ENCODE data around the gene AGTPBP1. TPM values are rescaled to one million over a fixed set of nuclear protein-coding genes. Genes with fewer than 3 reads are reported as not detected.

The AGTPBP1 gene
- total RNA-seq, 1 donor, result 6.9 TPM

DNA sequence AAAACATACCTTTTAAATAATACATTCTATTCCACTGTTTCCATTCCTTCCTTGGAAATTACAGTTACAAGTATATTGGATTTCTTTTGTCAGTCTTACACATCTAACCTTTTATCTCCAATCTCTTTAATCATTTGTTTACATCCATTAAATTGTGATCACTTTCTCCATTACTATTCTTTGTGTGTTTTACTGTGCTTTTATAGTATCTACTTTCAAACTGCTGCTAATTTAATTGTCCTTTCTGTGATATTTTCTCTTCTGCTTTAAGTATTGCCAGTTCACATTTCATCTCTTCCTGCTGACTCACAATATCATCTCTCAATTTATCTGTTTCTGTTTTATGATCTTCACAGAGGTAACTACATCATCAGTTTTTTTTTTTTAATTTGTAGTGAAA, 39.6 kb downstream of the AGTPBP1 start:
- DNase-seq (ENCODE audit: low read depth), result no peak
- TF ChIP-seq CTCF (IDR thresholded peaks at IDR 0.05; ENCODE audit: insufficient read depth, low read depth, low read length), result no peak

DNA sequence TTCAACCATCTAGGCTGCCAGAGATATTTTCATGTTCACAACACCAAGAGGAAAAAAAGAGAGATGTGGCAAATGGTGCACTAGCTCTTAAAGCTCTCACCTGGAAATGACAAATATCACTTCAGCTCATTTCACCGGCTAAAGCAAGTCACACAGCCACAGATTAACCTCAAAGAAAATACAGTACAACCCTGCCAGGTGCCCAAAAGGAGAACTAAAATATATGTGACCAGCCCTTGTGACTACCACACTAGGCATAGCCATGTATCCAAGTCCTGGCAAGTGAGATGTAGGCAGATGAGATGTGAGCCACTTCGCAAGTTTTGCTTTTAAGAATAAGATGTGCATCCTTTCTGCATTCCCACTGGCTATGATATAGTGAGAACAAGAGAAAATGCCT, 41.4 kb downstream of the AGTPBP1 start:
- no peak for DNase-seq (ENCODE audit: low read depth)
- H3K4me3 ChIP-seq (ENCODE audit: low read depth, low read length), result no peak overlapping the region
- TF ChIP-seq CTCF (IDR thresholded peaks at IDR 0.05; ENCODE audit: insufficient read depth, low read depth, low read length), result no peak

More for the DNA sequence above, 39.6 kb downstream of the AGTPBP1 start:
- no peak overlapping the region for H3K4me3 ChIP-seq (ENCODE audit: low read depth, low read length)

DNA sequence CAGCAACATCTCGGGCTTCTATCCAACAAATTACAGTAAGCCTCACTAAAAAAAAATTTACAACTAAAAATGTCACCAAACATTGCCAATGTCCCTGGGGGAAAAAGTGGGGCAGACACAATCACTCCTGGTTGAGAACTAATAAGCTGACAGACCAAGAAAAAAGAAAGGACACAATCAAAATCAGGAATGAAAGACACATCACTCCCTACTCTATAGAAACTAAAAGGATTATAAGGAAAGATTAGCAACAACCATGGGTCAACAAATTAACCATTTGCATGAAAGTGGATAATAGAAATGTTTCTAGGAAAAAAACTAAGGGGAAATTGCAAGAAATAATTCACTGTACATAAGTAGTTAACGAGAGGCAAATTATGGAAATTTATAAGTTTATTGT, 53.4 kb downstream of the AGTPBP1 start:
- no peak for DNase-seq (ENCODE audit: low read depth)
- no peak for TF ChIP-seq CTCF (IDR thresholded peaks at IDR 0.05; ENCODE audit: insufficient read depth, low read depth, low read length)
- H3K4me3 ChIP-seq (ENCODE audit: low read depth, low read length), result no peak overlapping the region

DNA sequence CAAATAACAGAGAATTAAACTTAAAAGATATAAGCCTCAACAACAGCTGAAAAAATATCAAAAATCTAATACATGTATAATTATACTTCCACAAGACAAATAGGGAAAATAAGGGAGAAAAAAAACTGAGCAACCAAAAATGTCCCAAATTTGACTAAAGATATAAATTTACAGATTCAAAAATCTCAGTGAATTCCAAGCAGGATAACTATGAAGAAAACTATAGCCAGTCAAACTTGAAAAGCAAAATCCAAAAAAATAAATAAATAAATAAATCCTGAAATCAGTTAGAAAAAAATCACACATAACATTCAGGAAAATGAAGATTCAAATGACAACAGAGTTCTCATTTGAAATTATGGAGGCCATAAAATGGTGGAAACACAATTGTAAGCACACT, 56.7 kb downstream of the AGTPBP1 start:
- TF ChIP-seq CTCF (IDR thresholded peaks at IDR 0.05; ENCODE audit: insufficient read depth, low read depth, low read length), result no peak
- DNase-seq (ENCODE audit: low read depth), result no peak

GRCh38 chr9:85676790-85677189, 65.0 kb downstream of the AGTPBP1 start:
- DNase-seq (ENCODE audit: low read depth), result no peak

More for the DNA sequence above, 56.7 kb downstream of the AGTPBP1 start:
- no peak overlapping the region for H3K4me3 ChIP-seq (ENCODE audit: low read depth, low read length)

GRCh38 chr9:85667374-85667773, 74.4 kb downstream of the AGTPBP1 start:
- no peak overlapping the region for H3K4me3 ChIP-seq (ENCODE audit: low read depth, low read length)
- DNase-seq (ENCODE audit: low read depth), result no peak
- no peak for TF ChIP-seq CTCF (IDR thresholded peaks at IDR 0.05; ENCODE audit: insufficient read depth, low read depth, low read length)

More at GRCh38 chr9:85676790-85677189, 65.0 kb downstream of the AGTPBP1 start:
- no peak for TF ChIP-seq CTCF (IDR thresholded peaks at IDR 0.05; ENCODE audit: insufficient read depth, low read depth, low read length)
- H3K4me3 ChIP-seq (ENCODE audit: low read depth, low read length), result no peak overlapping the region

DNA sequence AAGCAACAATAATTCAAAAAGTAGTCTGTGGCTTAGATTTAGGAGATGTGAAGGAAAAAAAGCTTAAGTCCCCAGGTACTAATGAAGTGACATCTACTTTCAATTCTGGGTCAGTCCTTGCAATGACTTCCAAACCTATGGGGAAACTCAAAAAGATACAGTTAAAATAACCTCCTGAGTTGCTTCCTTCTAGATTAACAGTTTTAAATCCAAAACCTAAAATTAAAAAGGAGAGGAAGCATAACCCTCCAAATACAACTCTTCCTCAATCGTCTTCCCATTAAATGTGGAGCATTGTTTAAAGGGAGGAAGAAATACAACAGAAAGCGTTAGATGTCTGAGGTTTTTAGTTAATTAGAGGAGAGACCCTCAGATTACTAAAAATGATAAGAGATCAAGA, 75.7 kb downstream of the AGTPBP1 start:
- no peak for TF ChIP-seq CTCF (IDR thresholded peaks at IDR 0.05; ENCODE audit: insufficient read depth, low read depth, low read length)
- H3K4me3 ChIP-seq (ENCODE audit: low read depth, low read length), result no peak overlapping the region
- no peak for DNase-seq (ENCODE audit: low read depth)
